ENCODE data around the gene LDLRAD3.
"Not testable (repeated sequence)": the region's sequence is repeated elsewhere in the genome, so short reads cannot be mapped to it uniquely, and the experiment has no call there.

Gene LDLRAD3, protein sequence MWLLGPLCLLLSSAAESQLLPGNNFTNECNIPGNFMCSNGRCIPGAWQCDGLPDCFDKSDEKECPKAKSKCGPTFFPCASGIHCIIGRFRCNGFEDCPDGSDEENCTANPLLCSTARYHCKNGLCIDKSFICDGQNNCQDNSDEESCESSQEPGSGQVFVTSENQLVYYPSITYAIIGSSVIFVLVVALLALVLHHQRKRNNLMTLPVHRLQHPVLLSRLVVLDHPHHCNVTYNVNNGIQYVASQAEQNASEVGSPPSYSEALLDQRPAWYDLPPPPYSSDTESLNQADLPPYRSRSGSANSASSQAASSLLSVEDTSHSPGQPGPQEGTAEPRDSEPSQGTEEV

DNA sequence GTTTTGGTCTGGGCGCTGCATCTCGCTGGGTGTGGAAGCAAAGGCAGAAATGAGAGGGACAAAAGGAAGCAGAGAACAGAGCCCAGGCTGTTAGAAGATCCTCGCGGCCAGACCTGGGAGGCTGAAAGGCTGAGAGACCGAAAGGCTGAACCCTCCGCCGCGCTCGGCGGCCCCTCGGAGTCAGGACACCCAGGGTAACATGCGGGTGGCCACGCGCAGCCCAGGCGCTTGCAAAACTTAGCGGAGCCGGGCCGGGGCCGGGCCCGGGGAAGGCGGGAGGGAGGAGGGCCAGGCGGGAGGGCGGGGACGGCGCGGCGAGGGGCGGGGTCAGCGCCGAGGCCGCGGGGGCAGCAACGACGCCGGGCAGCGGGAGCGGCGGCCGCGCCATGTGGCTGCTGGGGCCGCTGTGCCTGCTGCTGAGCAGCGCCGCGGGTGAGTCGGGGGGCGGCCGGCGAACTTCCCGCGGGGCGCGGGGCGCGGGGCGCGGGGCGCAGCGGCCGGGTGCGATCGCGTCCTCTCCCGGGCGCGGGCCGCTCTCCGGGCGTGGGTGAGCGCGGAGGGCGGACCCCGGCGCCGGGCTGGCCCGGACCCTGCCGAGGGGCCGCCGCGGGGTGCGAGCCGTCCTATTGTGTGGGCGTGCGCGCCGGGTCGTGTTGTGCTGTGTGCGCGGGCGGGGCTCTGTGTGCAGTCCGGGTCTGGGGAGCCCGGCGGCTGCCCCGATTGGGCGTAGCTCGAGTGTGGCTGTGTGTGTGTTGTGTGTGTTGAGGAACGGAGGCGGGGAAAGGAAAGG lies at the start of gene LDLRAD3:
Gene LDLRAD3 (plus strand): TSS at position 350 of the 790 bp plus-strand sequence. CDS start 37 bp downstream, at position 387.
- DNase-seq: peak in 1 of 2 donors; percentile 59

DNA sequence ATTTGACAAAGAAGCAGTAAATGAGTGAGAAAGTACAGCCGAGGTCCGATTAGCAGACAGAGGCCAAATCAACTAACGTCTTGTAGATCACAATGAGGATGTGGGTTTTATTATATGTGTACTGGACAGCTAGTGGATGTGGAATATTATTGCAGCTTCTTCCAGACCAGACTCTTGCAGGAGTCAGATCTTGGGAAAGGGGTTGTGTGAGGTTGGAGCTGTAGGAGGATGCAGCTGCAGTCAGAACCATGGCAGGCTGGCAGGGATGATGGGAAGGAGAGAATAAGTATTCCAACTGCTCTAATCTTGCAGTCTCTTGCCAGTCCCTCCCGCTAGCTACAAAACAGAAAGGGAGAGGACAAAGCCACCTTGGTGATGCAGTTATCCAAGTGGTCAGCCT lies 46.8 kb upstream of the LDLRAD3 start:
- DNase-seq: no peak

DNA sequence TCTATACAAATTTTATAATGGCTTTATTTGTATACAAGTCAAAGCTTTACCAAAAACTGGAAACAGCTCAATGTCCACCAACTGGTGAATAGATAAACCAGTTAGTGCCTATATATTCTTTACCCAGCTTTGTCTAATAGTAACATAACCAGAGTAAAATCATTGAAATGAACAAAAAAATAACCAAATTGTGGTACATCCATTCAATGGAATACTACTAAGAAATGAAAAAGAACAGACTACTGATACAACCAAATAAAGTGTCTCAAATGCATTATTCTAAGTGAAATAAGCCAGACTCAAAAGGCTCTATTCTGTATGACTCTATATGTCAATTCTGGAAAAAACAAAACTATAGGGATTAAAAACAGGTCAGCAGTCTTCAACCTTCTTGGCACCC lies 40.9 kb upstream of the LDLRAD3 start:
- DNase-seq: no peak

DNA sequence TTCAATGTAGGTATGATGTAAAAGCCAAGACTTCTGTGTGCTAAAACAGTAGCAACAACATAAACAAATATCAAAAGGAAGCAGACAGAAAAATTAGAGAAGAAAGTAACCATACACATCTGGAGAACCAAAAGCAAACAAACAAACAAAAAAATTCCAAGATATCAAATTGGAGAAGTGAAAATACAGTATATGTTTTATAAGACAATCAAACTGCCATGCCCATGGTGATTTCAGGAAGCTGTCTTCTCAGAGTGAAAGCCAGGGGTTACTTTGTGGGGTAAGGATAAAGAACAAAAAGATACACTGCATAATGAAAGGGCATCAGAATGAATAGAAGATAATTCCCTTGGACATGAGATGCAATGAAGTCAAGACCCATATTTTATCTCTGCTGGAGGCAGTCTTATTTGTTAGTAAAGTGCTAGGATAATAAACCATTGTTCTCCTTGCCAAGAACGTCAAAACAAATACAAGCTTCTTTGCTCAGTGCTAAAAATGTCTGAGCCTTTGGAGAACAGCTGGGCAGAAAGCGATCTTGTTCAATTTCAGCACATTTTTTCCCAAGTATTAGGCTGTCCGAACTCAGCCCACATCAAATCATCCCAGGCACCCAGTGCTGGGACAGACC lies 38.1 kb upstream of the LDLRAD3 start:
- no peak for DNase-seq

DNA sequence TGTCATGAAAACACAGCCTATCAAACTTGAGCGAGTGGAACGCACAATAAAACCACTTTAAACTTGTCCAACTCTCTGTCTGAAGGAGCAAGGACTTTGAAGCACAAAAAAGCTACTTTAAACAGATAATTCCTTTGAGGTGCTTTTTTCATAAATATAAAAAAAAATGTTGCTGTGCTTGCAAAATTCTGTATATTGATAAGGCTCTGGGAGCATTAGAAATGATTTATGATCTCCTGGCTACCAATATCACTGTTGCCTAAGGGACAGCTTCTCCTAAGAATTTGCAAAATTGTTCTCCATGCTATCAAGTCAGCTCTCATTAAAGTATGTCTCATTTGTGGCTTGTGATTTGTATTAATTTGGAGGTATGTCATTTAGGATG lies 37.6 kb upstream of the LDLRAD3 start:
- DNase-seq: no peak

DNA sequence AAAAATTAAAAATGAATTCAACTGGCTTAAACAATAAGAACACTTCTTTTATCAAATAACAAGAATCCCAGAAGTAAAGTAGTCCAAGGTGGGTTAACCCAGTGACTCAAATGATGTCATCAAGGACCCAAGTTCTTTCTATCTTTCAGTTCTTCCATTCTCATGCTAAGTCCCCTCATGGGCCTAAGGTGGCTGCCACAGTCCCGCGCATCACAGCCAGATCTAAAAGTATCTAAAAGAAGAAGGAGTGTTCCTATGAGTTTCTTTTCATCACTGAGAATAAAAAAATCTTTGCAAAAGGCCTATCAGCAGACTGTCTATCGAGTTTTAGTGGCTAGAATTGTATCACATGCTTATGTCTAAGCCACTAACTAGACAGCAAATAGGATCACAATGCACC lies 37.2 kb upstream of the LDLRAD3 start:
- DNase-seq: no peak

DNA sequence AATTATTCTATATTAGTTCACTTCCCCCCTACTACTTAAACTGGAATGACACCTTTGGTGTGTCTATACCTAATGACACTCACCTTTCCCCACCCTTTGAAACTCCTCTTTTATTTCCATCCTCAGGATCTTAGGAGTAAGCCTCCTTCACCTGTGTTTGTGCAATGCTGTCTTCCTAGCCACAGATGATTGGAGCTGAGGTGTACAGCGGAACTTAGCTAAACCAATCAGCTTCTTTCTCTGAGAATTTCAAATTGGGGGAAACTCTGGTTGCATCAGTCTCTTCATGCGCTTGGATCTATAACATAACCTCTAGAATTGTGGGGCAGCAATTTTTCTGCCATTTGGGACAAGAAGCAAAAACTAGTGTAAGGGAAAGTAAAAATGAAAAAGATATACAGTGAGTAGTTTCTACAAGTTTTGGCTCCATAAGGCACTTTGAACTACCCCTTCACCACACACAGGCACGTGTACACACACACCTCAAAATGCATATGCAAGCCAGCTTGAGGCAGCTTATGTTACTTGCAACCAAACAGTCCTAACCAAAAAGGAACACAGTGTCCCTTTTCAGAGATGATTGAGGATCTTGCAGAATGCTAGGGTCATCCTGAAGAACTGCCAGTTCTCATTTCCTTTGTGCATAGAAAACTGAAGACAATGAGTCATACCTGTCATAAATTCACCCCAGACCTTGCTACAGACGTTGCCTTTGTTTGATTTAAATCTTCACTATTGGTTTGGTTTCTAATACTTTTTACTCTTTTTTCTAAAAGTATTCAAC lies 36.0 kb upstream of the LDLRAD3 start:
- no peak for DNase-seq

DNA sequence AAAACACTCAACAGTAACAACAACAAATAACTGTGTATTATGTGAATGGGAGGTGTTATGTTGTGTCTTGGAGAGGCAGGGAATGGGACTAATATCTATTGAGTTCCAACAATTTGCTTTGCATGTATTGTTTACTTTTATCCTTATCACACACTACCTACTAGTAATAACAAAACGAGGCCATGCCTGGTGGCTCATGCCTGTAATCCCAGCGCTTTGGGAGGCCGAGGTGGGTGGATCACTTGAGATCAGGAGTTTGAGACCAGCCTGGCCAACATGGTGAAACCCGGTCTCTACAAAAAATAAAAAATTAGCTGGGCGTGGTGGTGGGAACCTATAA lies 35.5 kb upstream of the LDLRAD3 start:
- DNase-seq: not testable (repeated sequence)

DNA sequence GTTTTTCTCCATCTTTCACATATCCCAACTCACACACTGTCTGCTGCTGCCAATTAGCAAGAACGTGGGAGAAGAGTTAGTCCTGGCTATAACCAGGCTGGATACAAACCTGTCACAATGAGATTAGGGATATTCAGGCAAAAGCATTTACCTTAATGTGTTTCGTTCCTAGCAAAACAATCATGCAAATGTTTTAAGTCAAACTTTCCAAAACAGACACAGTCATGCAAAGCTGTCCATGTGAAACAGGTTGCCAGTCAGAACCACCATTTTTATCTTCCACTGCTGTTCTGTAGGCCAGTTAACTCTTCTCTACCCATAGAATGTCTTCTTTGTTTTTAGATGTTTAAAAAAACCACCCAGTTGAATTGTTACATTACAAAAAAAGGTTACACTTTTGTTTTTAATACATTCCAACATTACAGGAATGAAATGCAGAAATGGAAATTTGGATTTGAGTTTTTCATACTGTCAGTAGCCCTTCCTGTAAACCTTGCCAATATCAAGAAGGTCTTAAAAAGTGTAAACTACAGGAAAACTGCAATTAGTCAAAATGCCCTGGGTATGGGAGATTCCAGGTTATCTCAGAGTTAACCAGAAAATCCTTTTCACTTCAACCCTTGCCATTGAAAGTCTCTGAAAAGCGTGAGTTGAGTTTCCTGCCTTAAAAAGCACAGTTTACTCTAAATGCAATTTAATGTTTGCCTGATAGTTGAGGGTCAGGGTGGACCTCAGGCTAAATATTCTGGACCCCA lies 34.2 kb upstream of the LDLRAD3 start:
- DNase-seq: no peak

DNA sequence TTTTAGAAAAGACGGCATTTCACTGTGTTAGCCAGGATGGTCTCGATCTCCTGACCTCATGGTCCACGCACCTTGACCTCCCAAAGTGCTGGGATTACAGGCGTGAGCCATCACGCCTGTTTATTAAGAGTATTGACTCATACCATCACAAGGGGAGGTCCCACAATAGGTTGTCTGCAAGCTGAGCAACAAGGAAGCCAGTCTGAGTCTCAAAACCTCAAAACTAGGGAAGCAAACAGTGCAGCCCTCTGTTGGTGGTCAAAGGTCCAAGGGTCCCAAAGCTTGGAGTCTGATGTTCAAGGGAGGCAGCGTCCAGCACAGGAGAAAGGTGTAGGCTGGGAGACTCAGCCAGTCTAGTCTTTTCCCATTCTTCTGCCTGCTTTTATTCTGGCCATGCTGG lies 32.8 kb upstream of the LDLRAD3 start:
- no peak for DNase-seq

DNA sequence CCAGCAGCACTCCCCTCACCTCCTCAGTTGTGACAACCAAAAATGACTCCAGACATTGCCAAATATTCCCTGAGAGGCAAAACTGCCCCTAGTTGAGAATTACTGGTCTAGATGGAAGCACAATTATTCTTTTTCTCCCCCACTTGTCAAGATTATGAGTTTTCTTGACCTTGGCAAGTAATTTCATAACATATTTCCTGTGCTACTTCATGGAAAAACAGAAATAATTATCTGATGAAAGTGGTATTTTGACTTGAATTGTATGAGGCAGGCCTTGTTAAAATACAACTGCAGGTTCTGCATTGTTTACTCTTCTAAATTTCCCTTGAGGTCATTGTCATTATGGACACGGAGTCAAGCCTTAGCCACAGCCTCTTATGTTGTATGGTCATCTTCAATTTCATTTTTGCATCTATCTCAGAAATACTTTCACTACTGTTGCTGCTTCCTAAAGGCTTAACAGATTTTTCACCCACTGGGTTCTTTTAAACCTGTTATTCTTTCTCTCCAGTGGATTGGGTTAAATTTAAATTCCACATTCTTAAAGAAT lies 32.2 kb upstream of the LDLRAD3 start:
- DNase-seq: no peak

DNA sequence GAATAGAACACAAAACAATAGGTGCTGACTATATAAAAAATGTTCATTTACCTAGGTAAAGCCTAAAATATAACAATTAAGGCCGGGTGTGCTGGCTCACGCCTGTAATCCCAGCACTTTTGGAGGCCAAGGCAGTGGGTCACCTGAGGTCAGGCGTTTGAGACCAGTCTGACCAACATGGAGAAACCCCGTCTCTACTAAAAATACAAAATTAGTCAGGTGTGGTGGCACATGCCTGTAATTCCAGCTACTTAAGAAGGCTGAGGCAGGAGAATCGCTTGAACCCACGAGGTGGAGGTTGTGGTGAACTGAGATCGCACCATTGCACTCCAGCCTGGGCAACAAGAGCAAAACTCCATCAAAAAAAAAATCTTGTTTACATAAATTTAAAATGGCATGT lies 31.4 kb upstream of the LDLRAD3 start:
- not testable (repeated sequence) for DNase-seq

DNA sequence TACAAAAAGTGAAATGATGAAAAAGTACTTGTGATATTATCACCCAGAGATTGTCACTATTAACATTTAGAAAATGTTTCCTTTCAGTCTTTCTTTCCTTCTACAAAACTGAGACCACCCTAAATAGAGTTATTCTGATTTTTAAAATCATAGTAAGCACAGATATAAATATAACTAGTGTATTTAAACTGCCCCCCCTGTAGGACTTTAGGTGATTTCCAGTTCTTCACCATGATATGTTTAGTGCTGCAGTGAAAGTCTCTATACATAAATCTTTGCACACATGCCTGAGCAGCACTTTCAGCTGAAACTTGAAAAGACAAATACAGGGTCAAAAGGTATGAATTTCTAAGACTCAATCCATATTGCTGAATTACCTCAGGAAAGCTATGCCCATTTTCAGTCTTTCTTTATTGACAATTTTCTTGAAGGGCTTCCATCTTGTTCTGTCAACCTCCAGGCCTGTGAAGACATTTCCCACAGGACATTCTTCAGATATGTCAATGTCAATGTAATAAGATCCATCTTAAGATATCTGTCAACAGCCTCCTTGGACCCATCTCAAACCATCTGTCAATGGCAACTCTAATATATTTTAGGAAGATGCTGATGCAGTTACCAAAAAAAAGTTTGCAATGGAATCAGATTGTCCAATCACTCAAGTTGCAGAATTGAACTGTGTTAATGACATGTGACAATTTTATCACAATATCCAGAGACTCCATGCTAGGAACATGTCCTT lies 30.8 kb upstream of the LDLRAD3 start:
- DNase-seq: no peak

DNA sequence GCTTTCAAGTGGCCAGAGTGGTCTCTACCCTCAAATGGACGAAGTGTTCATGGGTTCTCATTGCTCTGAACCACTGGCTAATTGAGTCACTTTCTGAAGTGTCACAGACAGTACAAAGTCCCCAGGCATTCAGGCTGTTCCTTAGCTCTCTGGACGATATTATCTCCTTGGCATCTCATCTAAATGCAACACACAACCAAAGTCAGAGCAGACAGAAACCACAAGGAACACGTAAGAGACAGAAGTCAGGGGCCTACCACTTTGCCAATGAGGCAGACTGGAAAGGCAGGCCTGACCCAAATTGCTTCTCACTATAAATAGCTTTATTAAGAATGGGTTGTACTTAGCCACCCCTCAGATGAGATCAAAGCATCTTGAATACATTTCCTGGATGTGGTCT lies 29.0 kb upstream of the LDLRAD3 start:
- DNase-seq: no peak

DNA sequence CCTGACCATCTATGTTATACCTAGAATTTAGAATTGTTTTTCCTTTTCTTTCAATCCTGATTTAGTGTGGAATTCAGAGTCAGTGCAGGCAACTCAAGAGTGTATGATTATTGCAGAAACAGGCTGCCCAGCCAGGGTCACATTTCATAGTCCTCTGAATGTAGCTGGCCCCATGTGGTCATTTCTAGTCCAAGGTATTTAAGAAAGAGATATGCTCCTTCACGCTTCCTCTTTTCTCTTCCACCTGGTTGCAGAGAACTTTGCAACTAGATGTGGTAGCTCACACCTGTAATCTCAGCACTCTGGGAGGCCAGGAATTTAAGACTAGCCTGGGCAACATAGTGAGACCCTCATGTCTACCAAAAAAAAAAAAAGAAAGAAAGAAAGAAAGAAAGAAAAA lies 27.6 kb upstream of the LDLRAD3 start:
- DNase-seq: no peak

DNA sequence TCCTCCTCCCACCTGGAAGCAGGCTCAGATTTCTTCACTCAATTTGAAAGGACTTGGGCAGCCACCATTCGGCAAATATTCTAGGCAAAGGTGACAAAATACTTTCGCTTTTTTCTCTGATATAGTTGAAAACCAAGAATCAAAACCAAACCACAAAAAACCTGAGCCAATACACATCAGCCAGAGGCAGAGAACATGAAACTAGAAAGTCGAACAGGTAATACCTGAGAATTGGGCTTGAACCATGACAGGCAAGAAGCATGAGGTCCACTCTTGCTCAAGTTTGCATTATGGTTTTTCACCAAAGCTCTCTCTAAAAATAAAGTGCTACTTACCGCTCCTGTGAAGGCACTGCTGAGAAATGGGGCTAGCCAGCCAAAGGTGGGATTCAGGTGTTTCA lies 26.2 kb upstream of the LDLRAD3 start:
- DNase-seq: no peak

DNA sequence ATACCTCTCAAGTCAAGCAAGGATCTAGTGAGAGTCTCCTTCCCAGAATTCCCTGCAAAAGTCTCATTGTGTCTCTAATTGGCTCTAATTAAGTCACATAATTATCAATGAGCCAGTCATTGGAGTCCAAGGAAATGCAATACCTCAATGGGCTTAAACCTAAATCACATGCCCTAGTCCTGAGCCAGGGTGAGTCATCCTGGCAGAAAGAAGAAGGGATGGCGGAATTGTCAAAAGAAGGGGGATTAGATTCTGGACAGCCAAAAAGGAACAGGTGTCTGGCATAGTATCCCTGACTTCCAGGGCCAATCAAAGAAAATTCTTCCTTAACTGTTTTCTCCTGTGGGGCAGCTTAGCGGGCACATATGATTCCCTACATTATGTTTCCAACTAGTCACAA lies 25.1 kb upstream of the LDLRAD3 start:
- DNase-seq: no peak

DNA sequence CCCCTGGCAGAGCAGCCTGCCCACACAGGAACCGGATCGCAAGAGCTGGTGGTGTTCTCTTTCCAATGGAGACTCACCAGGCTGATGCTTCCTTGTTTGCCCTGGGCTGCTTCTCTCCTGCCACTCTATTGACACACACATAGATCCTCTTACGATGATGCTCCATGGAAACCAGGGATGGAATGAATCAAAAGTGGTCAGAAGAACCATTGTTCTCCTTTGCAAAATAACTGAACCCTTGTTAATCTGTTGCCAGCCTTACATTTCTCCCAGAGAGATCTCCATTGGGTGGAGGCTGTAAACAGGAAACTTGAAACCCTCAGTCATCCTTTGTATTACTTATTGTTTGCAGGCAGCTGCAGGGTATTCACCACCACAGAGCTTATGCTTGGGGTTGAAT lies 24.6 kb upstream of the LDLRAD3 start:
- no peak for DNase-seq

DNA sequence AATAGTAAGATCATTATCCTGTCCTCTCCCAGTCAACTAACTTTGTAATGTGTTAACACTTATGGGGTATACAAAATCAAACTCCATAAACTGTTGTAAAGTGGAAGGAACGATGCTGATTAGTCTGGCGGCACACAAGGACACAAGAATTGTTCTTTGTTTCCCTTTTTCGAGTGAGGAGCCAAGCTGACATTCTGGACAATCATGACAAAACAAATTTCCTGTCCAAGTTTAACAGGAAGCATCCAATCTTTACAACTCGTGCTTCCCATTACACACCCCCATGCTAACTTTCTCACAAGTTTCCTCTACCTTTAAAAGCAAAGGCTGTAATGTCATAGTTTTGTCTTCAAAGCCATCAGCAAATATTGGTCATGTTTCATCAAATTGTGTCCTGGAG lies 20.4 kb upstream of the LDLRAD3 start:
- DNase-seq: no peak

DNA sequence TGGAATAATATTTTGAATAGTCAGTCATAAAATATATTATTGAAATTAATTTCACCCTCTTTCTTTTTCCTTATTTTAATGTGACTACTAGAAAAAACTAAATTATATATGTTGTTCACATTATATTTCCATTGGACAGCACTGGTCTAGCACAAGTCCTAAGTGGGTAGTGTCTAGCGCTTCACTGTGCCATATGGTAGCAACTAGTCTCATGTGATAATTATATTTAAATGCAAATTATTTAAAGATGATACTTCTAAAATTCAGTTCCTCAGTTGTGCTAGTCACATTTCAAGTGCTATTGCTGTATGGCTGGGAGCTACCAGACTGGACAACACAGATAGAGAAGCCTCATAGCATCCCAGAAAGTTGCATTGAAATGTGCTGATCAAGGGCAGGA lies 19.1 kb upstream of the LDLRAD3 start:
- DNase-seq: no peak

DNA sequence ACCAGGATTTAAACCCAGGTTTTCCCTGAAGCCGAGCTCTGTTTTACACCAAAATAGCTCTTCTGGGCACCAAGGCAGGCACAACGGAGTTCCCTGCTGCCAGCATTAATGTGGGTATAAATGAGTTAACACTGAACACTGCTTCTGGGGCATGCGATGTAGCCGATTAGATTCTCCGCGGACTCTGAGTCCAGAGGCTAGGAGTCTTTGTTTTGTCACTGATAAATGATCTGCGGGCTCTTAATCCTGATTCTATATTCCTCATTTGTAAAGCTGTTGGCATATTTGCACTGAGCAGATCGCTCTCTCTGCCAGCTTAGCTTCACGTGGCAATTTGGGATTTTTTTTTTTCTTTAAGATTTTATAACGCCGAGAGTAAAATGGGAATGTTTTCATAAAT lies 16.8 kb upstream of the LDLRAD3 start:
- no peak for DNase-seq

DNA sequence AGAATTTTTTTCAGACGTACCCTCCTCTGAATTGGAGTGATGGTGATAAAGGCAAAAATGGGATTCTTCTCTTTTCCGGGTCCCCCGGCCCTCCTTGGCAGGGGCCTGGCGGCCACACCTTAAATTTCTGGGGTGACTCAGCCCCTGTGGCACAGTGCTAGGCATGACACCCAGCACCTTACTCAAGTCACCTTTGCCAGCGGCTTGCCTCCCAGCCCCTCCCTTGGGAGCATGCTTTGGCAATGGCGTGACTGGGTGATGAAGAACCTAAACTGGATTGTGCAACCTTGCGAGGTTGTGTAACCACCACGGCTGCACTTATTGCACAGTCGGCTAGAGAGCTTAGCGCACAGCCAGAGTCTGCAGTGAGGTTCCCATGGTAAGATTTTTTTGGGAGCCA lies 16.2 kb upstream of the LDLRAD3 start:
- DNase-seq: peak in 1 of 2 donors; percentile 52

All from bone marrow (tissue), 2 donors.